Brain microvascular endothelial cell (primary cell): Measurements from ENCODE around the gene PTPRN2.

Source experiments
- DNase-seq: peaks from one replicate; pipeline ENCODE4 v3.0.0-alpha.2; 2020
- H3K27ac ChIP-seq: fragments of 250-450 bp; sonication (Bioruptor Pico); 2 replicates; pipeline ENCODE4 v1.5.1; 2020; ENCODE audit warnings: mild to moderate bottlenecking, moderate library complexity
- H3K27me3 ChIP-seq: fragments of 250-450 bp; sonication (Bioruptor Pico); replicated peaks from 2 replicates; pipeline ENCODE4 v1.5.1; 2020; ENCODE audit warnings: mild to moderate bottlenecking
- H3K36me3 ChIP-seq: fragments of 250-450 bp; sonication (Bioruptor Pico); replicated peaks from 2 replicates; pipeline ENCODE4 v1.5.1; 2020; ENCODE audit warnings: mild to moderate bottlenecking
- H3K4me3 ChIP-seq: 2 replicates; pipeline ENCODE4 v1.5.1; 2011; ENCODE audit warnings: low read depth, mild to moderate bottlenecking, control low read depth, low read length, moderate library complexity
- in situ Hi-C: cut with HindIII; loops from 2 replicates; pipeline ENCODE4 v1.10.0; 2017; ENCODE audit warnings: low sequenced_read_pairs, low pct_ligation_motif_present
- TF ChIP-seq, protein P1 (sequence below): IDR thresholded peaks from 2 replicates; pipeline ENCODE4 v1.5.1; 2011; ENCODE audit warnings: low read depth, mild to moderate bottlenecking, moderate library complexity, low read length, control low read depth, inconsistent platforms; ENCODE audit errors: missing control alignments

The PTPRN2 gene

DNA sequence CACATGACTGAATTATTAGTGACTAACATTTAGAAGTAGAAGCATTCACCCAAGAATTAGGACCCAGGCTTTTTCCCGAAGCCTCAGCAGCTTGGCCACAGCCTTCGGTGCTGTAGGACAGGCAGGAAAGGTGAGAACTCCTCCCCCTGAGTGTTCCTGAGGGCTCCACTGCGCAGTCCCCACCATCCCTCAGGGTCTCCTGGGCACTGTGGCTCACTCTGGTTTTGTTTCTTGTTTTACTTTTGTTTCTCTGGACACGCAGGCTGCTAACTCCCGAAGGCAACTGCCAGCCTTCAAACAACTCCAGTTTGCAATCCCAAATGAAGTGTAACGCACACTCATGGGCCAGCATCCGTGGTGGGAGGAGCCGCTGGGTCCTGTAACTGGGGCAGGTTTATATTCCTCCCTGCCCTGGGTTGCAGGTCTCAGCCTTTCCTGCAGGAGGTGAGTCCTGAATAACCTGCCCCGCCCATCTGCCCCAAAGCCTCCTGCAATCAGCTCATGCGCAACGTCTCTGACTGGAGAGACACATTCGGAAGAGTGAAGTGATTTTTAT is 492.9 kb downstream of the PTPRN2 start:
- Histone ChIP-seq H3K27ac (no peak overlapping the region), H3K36me3 (no peaks in the 10 kb centered on the region), H3K27me3 (no peaks in the 10 kb centered on the region), H3K4me3 (no peak overlapping the region)
- in situ Hi-C loops: no loop called here
- DNase-seq: no peak
- TF ChIP-seq, protein P1, sequence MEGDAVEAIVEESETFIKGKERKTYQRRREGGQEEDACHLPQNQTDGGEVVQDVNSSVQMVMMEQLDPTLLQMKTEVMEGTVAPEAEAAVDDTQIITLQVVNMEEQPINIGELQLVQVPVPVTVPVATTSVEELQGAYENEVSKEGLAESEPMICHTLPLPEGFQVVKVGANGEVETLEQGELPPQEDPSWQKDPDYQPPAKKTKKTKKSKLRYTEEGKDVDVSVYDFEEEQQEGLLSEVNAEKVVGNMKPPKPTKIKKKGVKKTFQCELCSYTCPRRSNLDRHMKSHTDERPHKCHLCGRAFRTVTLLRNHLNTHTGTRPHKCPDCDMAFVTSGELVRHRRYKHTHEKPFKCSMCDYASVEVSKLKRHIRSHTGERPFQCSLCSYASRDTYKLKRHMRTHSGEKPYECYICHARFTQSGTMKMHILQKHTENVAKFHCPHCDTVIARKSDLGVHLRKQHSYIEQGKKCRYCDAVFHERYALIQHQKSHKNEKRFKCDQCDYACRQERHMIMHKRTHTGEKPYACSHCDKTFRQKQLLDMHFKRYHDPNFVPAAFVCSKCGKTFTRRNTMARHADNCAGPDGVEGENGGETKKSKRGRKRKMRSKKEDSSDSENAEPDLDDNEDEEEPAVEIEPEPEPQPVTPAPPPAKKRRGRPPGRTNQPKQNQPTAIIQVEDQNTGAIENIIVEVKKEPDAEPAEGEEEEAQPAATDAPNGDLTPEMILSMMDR: no peak

DNA sequence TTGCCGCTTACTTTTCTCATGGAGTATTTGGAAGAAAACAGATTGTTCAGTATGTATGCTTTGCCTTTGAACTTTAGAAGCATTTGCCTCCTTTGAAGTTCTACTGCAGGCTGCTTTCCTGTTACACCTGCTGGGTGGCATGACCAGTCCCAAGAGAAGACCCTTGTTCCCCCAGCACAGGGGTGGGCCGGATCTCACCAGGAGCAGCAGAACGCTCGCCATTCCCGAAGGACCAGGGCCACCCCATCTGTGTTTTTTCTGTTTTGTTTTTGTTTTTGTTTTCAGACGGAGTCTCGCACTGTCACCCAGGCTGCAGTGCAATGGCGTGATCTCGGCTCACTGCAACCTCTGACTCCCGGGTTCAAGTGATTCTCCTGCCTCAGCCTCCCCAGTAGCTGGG is 493.6 kb downstream of the PTPRN2 start:
- Histone ChIP-seq H3K27me3 (no peaks in the 10 kb centered on the region), H3K36me3 (no peaks in the 10 kb centered on the region), H3K4me3 (no peak overlapping the region), H3K27ac (no peak overlapping the region)
- no peak for DNase-seq
- in situ Hi-C loops: no loop called here
- TF ChIP-seq, protein P1: no peak

DNA sequence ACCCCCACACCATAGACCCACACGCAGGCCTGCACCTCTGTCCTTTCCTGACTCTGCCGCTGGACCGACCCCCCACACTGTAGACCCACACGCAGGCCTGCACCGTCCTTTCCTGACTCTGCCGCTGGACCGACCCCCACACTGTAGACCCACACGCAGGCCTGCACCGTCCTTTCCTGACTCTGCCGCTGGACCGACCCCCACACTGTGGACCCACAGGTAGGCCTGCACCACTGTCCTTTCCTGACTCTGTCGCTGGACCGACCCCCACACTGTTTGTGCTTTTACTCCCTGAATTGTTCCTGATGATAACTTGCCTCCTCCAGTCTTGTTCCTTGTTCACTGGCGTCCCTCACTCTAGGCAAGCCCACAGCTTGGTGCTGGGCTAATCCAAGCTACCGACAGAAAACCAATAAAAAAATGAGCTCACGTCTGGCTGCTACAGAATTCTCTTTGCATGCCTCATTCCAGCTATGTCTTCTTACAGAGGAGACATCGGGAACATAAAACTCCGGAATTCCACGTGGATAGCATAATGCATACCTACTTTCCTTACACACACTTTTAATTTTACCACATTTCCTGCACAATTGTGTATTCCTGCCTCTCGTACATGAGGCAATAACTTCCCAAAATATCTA is 494.3 kb downstream of the PTPRN2 start:
- H3K36me3 ChIP-seq: no peaks in the 10 kb centered on the region
- TF ChIP-seq, protein P1: no peak
- no peak overlapping the region for H3K4me3 ChIP-seq
- no peak for DNase-seq
- no peaks in the 10 kb centered on the region for H3K27me3 ChIP-seq
- H3K27ac ChIP-seq: no peak overlapping the region
- in situ Hi-C loops: no loop called here

DNA sequence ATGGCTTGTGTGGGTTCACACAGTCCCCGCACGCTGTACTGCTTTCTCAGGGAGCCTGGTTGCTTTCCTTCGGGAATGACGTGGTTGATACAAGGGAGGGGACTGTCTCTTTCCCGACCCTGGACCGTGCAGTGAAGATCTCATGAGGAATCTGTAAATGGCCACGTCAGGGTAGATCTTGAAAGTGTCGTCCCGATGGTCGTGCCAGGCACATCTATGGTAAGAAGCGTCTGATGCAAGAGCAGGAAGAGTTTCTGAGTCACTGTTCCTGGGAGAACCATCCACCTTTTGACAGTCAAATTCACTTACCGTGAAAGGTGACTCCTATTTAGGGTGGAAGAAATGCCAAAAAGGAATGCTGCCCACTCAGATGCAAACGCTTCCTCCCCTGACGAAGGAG is 500.4 kb downstream of the PTPRN2 start:
- Histone ChIP-seq H3K36me3 (no peaks in the 10 kb centered on the region), H3K27ac (no peak overlapping the region), H3K4me3 (no peak overlapping the region), H3K27me3 (no peaks in the 10 kb centered on the region)
- DNase-seq: no peak
- in situ Hi-C loops: no loop called here
- TF ChIP-seq, protein P1: no peak

DNA sequence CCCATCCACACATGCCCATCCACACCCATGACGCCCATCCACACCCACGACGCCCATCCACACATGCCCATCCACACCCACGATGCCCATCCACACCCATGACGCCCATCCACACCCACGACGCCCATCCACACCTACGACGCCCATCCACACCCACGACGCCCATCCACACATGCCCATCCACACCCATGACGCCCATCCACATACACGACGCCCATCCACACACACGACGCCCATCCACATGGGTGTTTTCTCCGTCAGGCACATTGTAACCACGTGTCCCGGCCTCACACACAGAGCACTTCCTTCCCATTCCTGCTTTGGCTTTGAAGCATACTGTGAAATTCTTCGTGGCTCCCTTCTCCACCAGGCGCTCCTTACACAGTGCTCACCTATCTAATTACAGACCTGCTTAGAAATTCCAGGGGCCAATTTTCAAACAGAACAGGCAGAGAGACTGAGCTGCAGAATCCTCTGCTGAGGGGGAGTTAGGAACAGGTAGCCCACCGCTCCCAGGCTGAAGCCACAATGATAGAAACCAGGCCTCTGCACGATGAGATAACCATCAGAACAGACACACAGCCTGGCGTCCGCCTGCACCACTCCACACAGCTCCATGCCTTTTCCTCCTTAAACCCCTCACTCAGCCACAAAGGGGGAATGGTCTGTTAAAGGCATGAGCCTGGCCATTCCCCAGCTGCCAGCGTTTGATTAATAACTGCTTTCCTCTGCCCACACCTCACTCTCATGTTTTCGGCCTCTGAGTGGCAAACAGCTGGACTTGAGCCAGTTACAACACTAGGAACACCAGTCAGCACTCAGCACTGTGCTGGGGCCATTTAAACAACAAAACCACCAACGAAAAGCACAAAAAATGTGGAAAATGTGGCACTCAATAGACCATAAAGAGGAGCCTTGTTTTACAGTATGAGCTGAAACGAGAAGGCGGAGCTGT is 501.6 kb downstream of the PTPRN2 start:
- in situ Hi-C loops: no loop called here
- H3K27ac ChIP-seq: no peak overlapping the region
- TF ChIP-seq, protein P1: no peak
- no peak overlapping the region for H3K4me3 ChIP-seq
- H3K27me3 ChIP-seq: no peaks in the 10 kb centered on the region
- H3K36me3 ChIP-seq: no peaks in the 10 kb centered on the region
- no peak for DNase-seq
